CD4-positive, alpha-beta T cell treated with Interleukin-12 subunit alpha and Interleukin-12 subunit beta, for 1 hour (primary cell): ENCODE data around the gene HMG20B.

Experiments
- DNase-seq: peaks from one replicate; pipeline ENCODE4 v3.0.0-alpha.2; 2020

Gene HMG20B

GRCh38 chr19:3585301-3586126 is 12.8 kb downstream of the HMG20B start, which contains the start of gene GIPC3:
TSS of gene GIPC3 (plus strand) at chr19:3585478. CDS start at chr19:3585598, 120 bp downstream.
- DNase-seq = no peak

DNA sequence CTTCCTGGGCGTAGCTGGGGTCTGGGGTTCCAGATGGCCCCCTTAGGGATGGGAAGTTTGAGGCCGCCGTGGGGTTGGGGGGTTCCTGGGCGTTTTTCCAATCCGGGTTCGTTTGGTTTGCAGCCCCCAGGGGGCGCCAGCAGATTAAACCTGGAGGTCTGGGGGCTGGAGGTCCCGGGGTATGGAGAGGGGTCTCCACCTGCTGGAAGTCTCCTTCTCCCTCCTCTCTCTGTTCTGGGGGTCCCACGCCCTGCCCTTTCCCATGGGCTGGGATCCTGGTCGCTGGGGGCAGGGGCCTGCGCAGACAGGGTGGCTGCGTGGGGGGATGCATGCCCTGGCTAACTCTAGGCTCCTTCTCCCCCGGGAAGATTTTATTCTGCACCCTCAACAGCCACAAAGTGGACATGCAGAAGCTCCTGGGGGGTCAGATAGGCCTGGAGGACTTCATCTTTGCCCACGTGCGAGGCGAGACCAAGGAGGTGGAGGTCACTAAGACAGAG is 13.4 kb downstream of the HMG20B start:
- DNase-seq = peak; percentile 40

DNA sequence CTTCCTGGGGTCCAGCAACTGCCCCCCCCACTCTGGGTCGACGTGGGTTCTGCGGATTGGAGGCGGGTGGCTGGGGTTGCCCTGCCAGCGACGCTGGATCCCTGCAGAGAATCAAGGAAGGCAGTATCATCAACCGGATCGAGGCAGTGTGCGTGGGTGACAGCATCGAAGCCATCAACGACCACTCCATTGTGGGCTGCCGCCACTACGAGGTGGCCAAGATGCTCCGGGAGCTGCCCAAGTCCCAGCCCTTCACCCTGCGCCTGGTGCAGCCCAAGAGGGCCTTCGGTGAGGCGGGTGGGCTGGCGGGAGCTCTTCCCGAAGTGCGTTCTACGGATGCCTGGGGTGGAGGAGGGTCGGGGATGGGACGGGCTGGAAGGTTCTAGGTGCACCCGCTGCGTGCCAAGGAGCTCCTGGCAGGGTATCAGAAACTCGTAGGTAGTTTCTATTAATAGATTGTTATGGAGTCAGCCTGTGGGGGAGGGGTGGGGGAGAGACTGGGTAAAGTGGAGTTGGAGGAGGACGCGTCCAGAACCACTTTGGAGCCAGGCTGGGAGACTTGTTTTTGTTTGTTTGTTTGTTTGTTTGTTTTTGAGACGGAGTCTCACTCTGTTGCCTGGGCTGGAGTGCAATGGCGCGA is 14.1 kb downstream of the HMG20B start:
- no peak for DNase-seq

GRCh38 chr19:3589439-3589838 is 16.7 kb downstream of the HMG20B start:
- no peak for DNase-seq

DNA sequence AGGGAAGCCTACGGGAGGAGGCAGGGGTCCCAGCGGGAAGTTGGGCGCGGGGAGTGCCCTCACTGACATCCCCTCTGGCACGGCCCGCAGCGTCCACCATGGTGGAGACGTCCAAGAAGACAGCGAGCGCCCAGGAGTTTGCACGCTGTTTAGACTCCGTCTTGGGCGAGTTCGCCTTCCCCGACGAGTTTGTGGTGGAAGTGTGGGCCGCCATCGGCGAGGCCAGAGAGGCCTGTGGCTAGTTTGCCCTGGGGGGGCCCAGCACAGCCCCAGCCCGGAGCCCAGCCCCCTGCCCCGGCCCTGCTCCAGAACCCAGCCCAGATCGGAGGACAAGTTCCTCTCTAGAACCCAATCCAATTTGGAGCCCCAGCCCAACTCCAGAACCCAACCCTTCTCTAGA is 17.2 kb downstream of the HMG20B start:
- no peak for DNase-seq

- no peak for DNase-seq
Measured at GRCh38 chr19:3590991-3591659, 18.4 kb downstream of the HMG20B start.

DNA sequence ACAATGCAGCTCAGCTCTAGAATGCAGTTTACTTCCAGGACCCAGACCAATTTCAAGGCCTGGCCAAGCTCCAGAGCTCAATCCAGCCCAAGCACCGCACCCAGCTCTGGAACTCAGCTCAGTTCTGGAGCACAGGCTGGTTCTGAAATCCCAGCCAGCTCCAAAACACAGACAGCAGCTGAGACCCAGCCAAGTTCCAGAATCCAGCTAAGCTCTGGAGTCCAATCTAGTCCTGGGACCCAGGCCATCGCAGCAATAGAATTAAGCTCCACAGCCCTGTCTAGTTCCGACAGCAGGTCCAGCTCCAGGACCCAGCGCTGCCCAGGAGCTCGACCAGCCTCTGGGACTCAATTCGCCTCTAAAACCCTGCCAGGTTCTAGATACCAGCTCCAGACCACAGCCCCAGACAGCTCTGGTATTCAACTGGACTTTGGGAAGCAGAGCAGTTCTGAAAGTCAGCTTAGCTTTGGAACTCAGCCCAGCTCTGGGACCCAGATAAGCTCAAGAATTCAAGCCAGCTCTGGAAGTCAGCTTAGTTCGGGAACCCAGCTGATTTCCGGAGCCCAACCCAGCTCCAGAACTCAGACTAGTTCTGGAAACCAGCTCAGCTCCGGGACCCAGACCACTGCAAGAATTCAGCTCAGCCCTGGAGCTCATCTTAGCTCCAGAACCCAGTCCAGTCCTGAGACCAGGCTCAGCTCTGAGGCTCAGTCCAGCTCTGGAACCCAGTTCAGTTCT is 19.3 kb downstream of the HMG20B start:
- DNase-seq = no peak

DNA sequence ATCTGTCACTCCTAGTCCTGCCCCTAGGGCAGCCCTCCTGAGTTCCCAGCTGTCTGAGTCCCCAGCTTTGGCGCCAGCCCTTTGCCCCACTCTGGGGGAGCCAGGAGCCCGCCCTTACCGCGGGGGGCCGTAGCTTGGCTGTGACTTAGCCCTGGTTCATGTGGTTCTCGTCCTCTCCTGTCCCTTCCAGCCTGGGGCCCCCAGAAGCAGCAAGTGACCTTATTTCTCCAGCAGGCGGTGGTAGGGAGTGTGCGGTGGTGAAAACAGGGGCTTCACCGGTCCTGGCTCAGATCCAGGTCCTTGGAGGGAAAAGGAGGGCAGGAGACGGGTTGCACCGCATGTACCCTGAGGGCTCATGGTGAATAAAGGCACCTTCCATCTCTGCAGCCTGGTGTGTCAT is 20.4 kb downstream of the HMG20B start:
- no peak for DNase-seq

GRCh38 chr19:3595521-3596061 is 22.8 kb downstream of the HMG20B start:
- DNase-seq = no peak

- no peak for DNase-seq
Measured at GRCh38 chr19:3599776-3600187, 27.0 kb downstream of the HMG20B start.

DNA sequence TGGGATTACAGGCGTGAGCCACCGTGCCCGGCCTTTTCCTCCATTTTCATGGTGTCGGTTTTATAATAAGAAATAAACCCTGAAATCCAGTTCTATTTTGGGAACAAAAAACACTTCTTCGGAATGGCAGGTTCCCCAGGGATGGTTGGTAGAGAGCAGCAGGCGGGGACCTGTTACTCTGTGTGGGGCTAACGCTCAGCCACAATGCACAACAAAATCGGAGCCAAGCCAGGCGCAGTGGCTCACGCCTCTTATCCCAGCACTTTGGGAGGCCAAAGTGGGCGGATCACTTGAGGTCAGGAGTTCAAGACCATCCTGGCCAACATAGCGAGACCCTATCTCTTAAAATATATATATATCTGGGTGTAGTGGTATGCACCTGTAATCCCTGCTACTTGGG is 28.3 kb downstream of the HMG20B start:
- DNase-seq = no peak

- no peak for DNase-seq
Measured at GRCh38 chr19:3603121-3603811, 30.5 kb downstream of the HMG20B start.

DNA sequence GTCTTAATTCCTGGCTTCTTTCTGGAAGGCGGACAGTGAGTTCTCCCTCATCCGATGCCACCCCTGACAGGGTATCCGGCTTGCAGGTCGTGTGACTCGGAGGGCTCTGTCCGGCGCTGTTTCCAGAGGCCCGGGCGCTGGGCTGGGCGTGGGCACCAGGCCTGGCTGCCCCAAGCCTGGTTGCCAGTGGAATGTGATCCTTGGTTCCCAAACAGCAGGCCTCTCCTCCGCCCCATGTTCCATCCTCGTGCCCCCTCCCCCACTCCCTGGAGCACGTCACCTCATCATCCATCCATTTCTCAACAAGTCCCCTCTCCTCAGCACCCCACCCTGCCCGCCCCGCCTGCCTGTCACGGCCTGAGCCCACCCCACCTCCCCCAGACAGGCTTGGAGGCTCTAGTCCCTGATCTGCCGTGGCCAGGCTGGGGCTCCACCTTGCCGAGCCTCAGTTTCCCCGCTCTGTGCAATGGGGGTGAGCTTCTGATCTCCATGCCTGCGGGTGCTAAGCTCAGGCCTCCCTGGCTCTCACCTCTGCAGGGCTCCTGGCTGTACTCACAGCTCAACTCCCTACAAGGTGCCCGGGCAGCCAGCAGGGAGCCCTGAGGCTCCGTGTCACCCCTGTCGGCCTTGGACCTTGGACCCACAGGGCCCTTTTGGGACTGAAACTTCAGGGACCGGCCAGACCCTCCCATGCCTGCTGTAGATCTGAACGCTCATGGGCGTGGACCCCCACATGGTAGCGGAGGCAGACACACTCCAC is 31.7 kb downstream of the HMG20B start:
- no peak for DNase-seq

GRCh38 chr19:3604987-3605343 is 32.2 kb downstream of the HMG20B start:
- DNase-seq = peak; percentile 34

GRCh38 chr19:3605361-3605760 is 32.6 kb downstream of the HMG20B start:
- no peak for DNase-seq

DNA sequence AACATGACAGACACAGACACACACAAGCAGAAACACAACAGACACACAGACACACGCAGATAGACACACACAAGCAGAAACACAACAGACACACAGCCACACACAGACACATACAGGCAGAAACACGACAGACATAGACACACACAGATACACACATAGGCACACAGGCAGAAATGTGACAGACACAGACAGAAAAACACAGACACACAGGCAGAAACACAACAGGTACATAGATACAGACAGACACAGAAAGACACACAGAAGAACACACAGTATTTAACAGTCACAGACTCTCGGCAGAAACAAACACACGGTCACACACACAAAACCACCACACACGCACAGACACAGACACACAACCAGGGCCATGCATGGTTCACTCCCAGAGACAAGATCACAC is 33.0 kb downstream of the HMG20B start:
- no peak for DNase-seq

DNA sequence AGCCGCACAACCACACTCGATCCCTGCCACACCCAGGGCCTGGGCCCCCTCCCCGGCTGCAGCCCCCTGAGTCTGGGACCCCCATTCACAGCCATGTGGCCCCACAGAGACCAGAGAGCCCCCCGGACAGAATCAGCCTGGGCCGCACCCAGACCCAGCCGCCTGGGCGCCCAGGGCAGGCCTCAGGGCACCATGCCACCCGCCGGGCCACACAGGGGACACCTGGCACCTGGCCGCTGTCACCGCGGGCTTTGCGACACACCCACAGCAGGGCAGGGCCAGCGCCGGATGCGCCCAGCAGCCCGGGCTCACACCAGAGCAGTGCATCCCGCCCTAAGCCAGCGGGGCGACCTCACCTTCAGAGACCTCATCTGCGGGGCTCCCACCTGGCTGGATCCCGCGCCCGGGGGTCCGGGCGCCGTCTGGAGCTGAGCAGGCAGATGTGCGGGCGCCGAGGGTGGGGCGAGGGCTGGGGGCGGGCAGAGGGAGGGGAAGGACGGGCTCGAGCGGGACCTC is 33.5 kb downstream of the HMG20B start:
- peak; percentile 33 for DNase-seq

DNA sequence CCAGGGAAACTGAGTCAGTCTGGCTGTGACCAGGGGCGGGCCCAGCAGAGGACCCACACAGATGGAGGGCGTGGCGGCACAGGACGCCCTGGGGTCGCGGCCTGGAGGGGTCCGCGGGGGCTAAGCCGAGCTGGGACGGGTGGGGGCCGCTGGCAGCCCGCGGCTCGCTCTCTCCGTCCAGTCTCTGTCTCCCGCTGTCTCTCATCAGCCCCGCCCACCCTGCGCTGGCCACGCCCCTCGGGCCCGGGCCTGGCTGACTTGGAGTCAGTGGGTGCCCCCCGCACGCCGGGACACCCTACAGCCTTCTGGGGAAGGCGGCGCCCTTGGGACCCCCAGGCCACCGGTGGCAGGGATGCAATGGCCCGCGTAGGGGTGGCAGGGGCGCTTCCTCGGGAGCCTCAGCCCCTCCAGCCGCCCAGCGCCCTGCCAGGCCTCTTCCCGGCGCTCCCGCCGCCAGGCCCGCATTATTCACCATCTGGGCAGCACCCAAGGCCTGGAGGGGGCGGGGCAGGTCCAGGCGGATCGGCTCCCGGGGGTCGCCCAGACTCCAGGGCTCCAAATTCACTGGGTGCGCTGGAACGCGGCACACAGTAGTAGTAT is 34.0 kb downstream of the HMG20B start, which contains the start of gene TBXA2R:
TSS of gene TBXA2R (minus strand) at position 186 of the 600 bp plus-strand sequence. CDS start 6,241 bp downstream, outside the sequence.
- peak; percentile 48 for DNase-seq

DNA sequence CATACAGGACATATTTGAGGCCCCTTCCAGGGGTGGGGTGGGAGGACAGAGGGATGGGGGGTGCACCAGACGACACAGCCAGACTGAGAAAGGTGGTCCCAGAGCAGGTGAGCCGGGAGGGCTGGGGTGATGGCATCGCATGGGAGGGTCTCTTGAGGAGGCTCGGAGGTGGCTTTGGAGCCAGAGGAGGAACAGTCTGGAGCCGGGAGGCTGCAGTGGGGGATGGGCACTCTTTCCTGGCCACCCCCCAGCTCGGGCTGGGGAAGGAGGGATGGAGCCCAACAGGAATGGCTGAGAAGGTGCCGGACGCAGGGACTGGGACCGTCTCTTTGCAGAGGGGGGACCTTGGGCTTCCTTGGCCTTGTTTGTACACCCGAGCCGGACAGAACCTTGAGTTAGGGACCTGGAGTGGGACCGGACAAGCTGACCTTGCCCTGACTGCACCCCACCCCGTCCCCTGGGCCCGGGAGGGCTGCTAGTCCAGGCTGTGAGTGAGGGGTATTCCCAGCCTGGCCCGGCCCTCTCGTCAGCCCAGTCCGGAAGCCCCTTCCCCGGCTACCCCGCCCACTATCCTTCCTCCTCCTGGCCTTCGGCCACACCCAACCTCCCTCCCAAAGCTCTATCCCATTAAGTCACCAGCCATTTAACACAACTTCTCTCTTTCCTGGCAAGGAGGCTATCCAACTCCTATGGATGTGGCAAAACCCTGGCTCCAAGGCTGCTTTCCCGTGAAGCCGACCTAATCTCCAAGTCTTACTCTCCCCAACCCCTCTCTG is 34.7 kb downstream of the HMG20B start:
- no peak for DNase-seq
